Epithelial cell of prostate (primary cell): ENCODE results near the gene ABI1.

Experiments
- DNase-seq: peaks from one replicate; pipeline ENCODE4 v3.0.0-alpha.2; 2011; ENCODE audit warnings: low read depth, low spot score
- H3K27ac ChIP-seq: fragments of 450-650 bp; 2 replicates; pipeline ENCODE4 v1.5.1; 2017; ENCODE audit warnings: mild to moderate bottlenecking

ABI1 gene

GRCh38 chr10:26779176-26779860 lies 81.4 kb downstream of the ABI1 start:
- peak overlapping the region; percentile 97 for H3K27ac ChIP-seq
- peak; percentile 29 for DNase-seq

GRCh38 chr10:26777686-26778085 lies 83.1 kb downstream of the ABI1 start:
- H3K27ac ChIP-seq, result no peak overlapping the region
- no peak for DNase-seq

GRCh38 chr10:26776258-26776657 lies 84.5 kb downstream of the ABI1 start:
- DNase-seq, result no peak
- peak overlapping the region; percentile 8 for H3K27ac ChIP-seq

GRCh38 chr10:26773633-26774032 lies 87.1 kb downstream of the ABI1 start:
- no peak overlapping the region for H3K27ac ChIP-seq
- no peak for DNase-seq

GRCh38 chr10:26770069-26770468 lies 90.7 kb downstream of the ABI1 start:
- DNase-seq, result no peak
- no peak overlapping the region for H3K27ac ChIP-seq

- DNase-seq, result no peak
- H3K27ac ChIP-seq, result no peak overlapping the region
These were observed 95.2 kb downstream of the ABI1 start for GRCh38 chr10:26765549-26765948.

GRCh38 chr10:26759008-26759407 lies 101.8 kb downstream of the ABI1 start:
- no peak for DNase-seq
- no peak overlapping the region for H3K27ac ChIP-seq

- DNase-seq, result no peak
- peak overlapping the region; percentile 18 for H3K27ac ChIP-seq
These were observed 105.3 kb downstream of the ABI1 start for GRCh38 chr10:26755443-26755903.

- peak overlapping the region; percentile 21 for H3K27ac ChIP-seq
- DNase-seq, result no peak
These were observed 114.7 kb downstream of the ABI1 start for GRCh38 chr10:26746061-26746460.

- DNase-seq, result no peak
- peak overlapping the region; percentile 44 for H3K27ac ChIP-seq
These were observed 116.9 kb downstream of the ABI1 start for GRCh38 chr10:26743841-26744240.

- H3K27ac ChIP-seq, result peak overlapping the region; percentile 44
- no peak for DNase-seq
These were observed 117.7 kb downstream of the ABI1 start for GRCh38 chr10:26743091-26743490.

- peak overlapping the region; percentile 91 for H3K27ac ChIP-seq
- DNase-seq, result no peak
These were observed 119.4 kb downstream of the ABI1 start for GRCh38 chr10:26741368-26741767.

GRCh38 chr10:26739071-26739631 lies 121.6 kb downstream of the ABI1 start:
- H3K27ac ChIP-seq, result peak overlapping the region; percentile 91
- DNase-seq, result no peak

- peak overlapping the region; percentile 91 for H3K27ac ChIP-seq
- DNase-seq, result peak; percentile 96
These were observed 122.4 kb downstream of the ABI1 start for GRCh38 chr10:26738301-26738911.

GRCh38 chr10:26737730-26738129 lies 123.0 kb downstream of the ABI1 start:
- H3K27ac ChIP-seq, result peak overlapping the region; percentile 91
- peak; percentile 70 for DNase-seq

- no peak for DNase-seq
- no peak overlapping the region for H3K27ac ChIP-seq
These were observed 125.3 kb downstream of the ABI1 start for GRCh38 chr10:26735435-26735834.

GRCh38 chr10:26733750-26734568 lies 126.8 kb downstream of the ABI1 start:
- no peak overlapping the region for H3K27ac ChIP-seq
- DNase-seq, result no peak

GRCh38 chr10:26730552-26730951 lies 130.2 kb downstream of the ABI1 start:
- DNase-seq, result no peak
- H3K27ac ChIP-seq, result no peak overlapping the region

GRCh38 chr10:26729395-26729794 lies 131.4 kb downstream of the ABI1 start:
- H3K27ac ChIP-seq, result no peak overlapping the region
- DNase-seq, result no peak

GRCh38 chr10:26728957-26729356 lies 131.8 kb downstream of the ABI1 start:
- H3K27ac ChIP-seq, result no peak overlapping the region
- DNase-seq, result no peak

GRCh38 chr10:26727005-26727404 lies 133.8 kb downstream of the ABI1 start:
- no peak for DNase-seq
- H3K27ac ChIP-seq, result no peak overlapping the region
